ENCODE results near the gene TMEM179B. TPM values are rescaled to one million over a fixed set of nuclear protein-coding genes. Genes with fewer than 3 reads are reported as not detected.

Gene TMEM179B
- total and polyA plus RNA-seq, 9 of the 15 experiments (the other 6 are each of a cell fraction or from before 2014, with no cell fraction given): 27.7 to 105 (median 37.0) TPM

DNA sequence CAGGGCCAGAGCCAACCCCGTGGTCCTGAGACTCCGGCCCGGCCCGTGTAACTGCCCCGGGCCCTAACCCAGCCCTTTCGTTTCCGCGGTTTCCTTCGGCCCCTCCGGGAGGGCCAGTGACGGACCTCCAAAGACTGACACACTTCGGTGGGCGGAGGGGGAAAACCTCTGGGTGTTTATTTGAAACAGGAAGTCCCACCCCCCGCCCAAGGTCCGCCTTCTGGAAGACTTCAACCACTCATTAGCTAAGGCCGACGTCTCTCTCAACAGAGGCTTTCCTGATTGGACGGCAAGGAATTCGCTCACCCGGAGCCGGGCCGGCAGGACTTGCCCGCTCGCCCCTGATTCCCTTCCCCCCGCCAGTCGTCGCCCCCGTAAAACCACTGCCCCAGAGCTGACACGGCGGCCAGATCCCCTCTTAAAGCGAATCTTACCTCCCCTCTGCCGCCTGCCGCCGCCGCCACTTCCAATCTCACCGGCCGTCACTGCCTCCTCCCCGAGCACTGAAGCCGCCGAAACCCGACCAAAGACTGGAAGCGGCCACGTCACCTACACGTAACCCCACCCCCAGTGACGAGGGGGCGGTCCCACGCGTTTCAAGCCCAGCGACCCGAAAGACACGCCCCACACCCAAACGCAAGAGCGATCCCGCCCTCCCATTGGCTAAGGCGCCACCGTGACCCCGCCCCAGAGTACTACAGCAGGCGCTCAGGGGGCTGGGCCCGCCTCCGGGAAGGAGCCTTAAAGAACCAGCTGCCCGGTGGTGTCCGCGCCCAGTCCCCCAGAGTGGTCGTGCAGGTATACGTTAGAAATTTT is 44.5 kb downstream of the TMEM179B start, which contains the start of gene STX5 (continued):
- TF ChIP-seq, protein P1, sequence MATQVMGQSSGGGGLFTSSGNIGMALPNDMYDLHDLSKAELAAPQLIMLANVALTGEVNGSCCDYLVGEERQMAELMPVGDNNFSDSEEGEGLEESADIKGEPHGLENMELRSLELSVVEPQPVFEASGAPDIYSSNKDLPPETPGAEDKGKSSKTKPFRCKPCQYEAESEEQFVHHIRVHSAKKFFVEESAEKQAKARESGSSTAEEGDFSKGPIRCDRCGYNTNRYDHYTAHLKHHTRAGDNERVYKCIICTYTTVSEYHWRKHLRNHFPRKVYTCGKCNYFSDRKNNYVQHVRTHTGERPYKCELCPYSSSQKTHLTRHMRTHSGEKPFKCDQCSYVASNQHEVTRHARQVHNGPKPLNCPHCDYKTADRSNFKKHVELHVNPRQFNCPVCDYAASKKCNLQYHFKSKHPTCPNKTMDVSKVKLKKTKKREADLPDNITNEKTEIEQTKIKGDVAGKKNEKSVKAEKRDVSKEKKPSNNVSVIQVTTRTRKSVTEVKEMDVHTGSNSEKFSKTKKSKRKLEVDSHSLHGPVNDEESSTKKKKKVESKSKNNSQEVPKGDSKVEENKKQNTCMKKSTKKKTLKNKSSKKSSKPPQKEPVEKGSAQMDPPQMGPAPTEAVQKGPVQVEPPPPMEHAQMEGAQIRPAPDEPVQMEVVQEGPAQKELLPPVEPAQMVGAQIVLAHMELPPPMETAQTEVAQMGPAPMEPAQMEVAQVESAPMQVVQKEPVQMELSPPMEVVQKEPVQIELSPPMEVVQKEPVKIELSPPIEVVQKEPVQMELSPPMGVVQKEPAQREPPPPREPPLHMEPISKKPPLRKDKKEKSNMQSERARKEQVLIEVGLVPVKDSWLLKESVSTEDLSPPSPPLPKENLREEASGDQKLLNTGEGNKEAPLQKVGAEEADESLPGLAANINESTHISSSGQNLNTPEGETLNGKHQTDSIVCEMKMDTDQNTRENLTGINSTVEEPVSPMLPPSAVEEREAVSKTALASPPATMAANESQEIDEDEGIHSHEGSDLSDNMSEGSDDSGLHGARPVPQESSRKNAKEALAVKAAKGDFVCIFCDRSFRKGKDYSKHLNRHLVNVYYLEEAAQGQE (IDR thresholded peaks at IDR 0.05; ENCODE audit: borderline replicate concordance): no peak
- TF ChIP-seq, protein P1 (CRISPR knock-in tag; IDR thresholded peaks at IDR 0.05; ENCODE audit: low read depth): no peak
- peak; percentile 48 for TF ChIP-seq CXXC5 (CRISPR knock-in tag; IDR thresholded peaks at IDR 0.05)
- TF ChIP-seq, protein P2, sequence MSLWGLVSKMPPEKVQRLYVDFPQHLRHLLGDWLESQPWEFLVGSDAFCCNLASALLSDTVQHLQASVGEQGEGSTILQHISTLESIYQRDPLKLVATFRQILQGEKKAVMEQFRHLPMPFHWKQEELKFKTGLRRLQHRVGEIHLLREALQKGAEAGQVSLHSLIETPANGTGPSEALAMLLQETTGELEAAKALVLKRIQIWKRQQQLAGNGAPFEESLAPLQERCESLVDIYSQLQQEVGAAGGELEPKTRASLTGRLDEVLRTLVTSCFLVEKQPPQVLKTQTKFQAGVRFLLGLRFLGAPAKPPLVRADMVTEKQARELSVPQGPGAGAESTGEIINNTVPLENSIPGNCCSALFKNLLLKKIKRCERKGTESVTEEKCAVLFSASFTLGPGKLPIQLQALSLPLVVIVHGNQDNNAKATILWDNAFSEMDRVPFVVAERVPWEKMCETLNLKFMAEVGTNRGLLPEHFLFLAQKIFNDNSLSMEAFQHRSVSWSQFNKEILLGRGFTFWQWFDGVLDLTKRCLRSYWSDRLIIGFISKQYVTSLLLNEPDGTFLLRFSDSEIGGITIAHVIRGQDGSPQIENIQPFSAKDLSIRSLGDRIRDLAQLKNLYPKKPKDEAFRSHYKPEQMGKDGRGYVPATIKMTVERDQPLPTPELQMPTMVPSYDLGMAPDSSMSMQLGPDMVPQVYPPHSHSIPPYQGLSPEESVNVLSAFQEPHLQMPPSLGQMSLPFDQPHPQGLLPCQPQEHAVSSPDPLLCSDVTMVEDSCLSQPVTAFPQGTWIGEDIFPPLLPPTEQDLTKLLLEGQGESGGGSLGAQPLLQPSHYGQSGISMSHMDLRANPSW (CRISPR knock-in tag; IDR thresholded peaks at IDR 0.05): no peak
- TF ChIP-seq PRMT5 (CRISPR knock-in tag; IDR thresholded peaks at IDR 0.05): no peak
- TF ChIP-seq, protein P3, sequence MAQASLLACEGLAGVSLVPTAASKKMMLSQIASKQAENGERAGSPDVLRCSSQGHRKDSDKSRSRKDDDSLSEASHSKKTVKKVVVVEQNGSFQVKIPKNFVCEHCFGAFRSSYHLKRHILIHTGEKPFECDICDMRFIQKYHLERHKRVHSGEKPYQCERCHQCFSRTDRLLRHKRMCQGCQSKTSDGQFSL (CRISPR knock-in tag; IDR thresholded peaks at IDR 0.05): no peak
- TF ChIP-seq, protein P3 (tag; IDR thresholded peaks at IDR 0.05): no peak
- TF ChIP-seq RFX5 (IDR thresholded peaks at IDR 0.05; ENCODE audit: low read depth, low read length): no peak
- TF ChIP-seq XRCC3 (IDR thresholded peaks at IDR 0.05): no peak
- TF ChIP-seq, protein P4, sequence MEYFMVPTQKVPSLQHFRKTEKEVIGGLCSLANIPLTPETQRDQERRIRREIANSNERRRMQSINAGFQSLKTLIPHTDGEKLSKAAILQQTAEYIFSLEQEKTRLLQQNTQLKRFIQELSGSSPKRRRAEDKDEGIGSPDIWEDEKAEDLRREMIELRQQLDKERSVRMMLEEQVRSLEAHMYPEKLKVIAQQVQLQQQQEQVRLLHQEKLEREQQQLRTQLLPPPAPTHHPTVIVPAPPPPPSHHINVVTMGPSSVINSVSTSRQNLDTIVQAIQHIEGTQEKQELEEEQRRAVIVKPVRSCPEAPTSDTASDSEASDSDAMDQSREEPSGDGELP (CRISPR knock-in tag; IDR thresholded peaks at IDR 0.05; ENCODE audit: borderline replicate concordance): peak; percentile 92
- no peak for TF ChIP-seq ZBTB1 (CRISPR knock-in tag; IDR thresholded peaks at IDR 0.05; ENCODE audit: borderline replicate concordance, low read depth)
- no peak for TF ChIP-seq BACH1 (tag; IDR thresholded peaks at IDR 0.05)
- no peak for TF ChIP-seq NCOA2 (IDR thresholded peaks at IDR 0.05; ENCODE audit: partially characterized antibody in 2 of 2)
